Fibroblast of villous mesenchyme (primary cell): ENCODE results near the gene TMEM132D. TPM values are rescaled to one million over a fixed set of nuclear protein-coding genes. Genes with fewer than 3 reads are reported as not detected.

Experiments used
- DNase-seq: peaks from one replicate; pipeline ENCODE4 v3.0.0-alpha.2; 2010; ENCODE audit warnings: low read depth
- H3K4me3 ChIP-seq: 2 replicates; pipeline ENCODE4 v1.5.1; 2011; ENCODE audit warnings: low read depth, mild to moderate bottlenecking, low read length
- CTCF ChIP-seq: IDR thresholded peaks from 2 replicates; pipeline ENCODE4 v1.5.1; 2012; ENCODE audit warnings: low read depth, mild to moderate bottlenecking, low read length; ENCODE audit not compliant: insufficient read depth
- total RNA-seq: library from RNA; depleted of rRNA; stranded (reverse); fragments of >200 nt; gene quantifications from 2 replicates; pipeline ENCODE4 v1.2.3, GENCODE V29; 2012

Gene TMEM132D
- total RNA-seq, 1 donor: not detected

GRCh38 chr12:129622566-129622965 lies 281.3 kb downstream of the TMEM132D start:
- no peak for DNase-seq
- no peak overlapping the region for H3K4me3 ChIP-seq
- no peak for TF ChIP-seq CTCF

GRCh38 chr12:129619271-129619670 lies 284.6 kb downstream of the TMEM132D start:
- no peak for DNase-seq

GRCh38 chr12:129617849-129618248 lies 286.0 kb downstream of the TMEM132D start:
- no peak for TF ChIP-seq CTCF
- no peak overlapping the region for H3K4me3 ChIP-seq
- DNase-seq: no peak

More at GRCh38 chr12:129619271-129619670, 284.6 kb downstream of the TMEM132D start:
- no peak for TF ChIP-seq CTCF
- H3K4me3 ChIP-seq: no peak overlapping the region

- no peak for TF ChIP-seq CTCF
- DNase-seq: no peak
Observed at GRCh38 chr12:129615001-129615400, 288.8 kb downstream of the TMEM132D start.

GRCh38 chr12:129614221-129614885 lies 289.5 kb downstream of the TMEM132D start:
- H3K4me3 ChIP-seq: no peak overlapping the region
- DNase-seq: no peak
- TF ChIP-seq CTCF: no peak

More at GRCh38 chr12:129615001-129615400, 288.8 kb downstream of the TMEM132D start:
- H3K4me3 ChIP-seq: no peak overlapping the region

- no peak for TF ChIP-seq CTCF
Observed at GRCh38 chr12:129613314-129613713, 290.5 kb downstream of the TMEM132D start.

More at GRCh38 chr12:129613314-129613713, 290.5 kb downstream of the TMEM132D start:
- no peak overlapping the region for H3K4me3 ChIP-seq
- no peak for DNase-seq
